Natural killer cell treated with Interleukin-12 subunit alpha and Interleukin-12 subunit beta and Interleukin-15 and Interleukin-18, amount 100 ng/mL, for 72 hours (primary cell): ENCODE results near the gene ACOX3. TPM values are rescaled to one million over a fixed set of nuclear protein-coding genes. Genes with fewer than 3 reads are reported as not detected.

Experiments used
- ATAC-seq, 2 donors: fragments of 150-1000 bp; cut with Tn5 transposase in 1 of 2; sonication (Bioruptor Pico), chemical (Tn5 transposase) in 1 of 2; 2 replicates each; pipeline ENCODE4 v1.10.0; 2021
- DNase-seq: peaks from one replicate; pipeline ENCODE4 v3.0.0; 2022; ENCODE audit warnings: low spot score
- H3K27ac Mint-ChIP-seq, 2 donors: 1 replicate in 1 of 2; 2 replicates in 1 of 2; pipeline ENCODE4 v1.8.0; 2022; ENCODE audit warnings: mixed read lengths in 2 of 2, mild to moderate bottlenecking in 1 of 2, moderate library complexity in 1 of 2
- H3K27me3 Mint-ChIP-seq, 2 donors: 1 replicate in 1 of 2; 2 replicates in 1 of 2; pipeline ENCODE4 v1.8.0; 2022; ENCODE audit warnings: mixed read lengths in 2 of 2
- H3K36me3 Mint-ChIP-seq: one replicate; pipeline ENCODE4 v1.8.0; 2022; ENCODE audit warnings: mixed read lengths
- H3K4me1 Mint-ChIP-seq, 2 donors: 1 replicate in 1 of 2; 2 replicates in 1 of 2; pipeline ENCODE4 v1.8.0; 2022; ENCODE audit warnings: low read depth in 2 of 2, mixed read lengths in 2 of 2, mild to moderate bottlenecking in 1 of 2
- H3K4me3 Mint-ChIP-seq: one replicate; pipeline ENCODE4 v1.8.0; 2022; ENCODE audit warnings: mixed read lengths
- H3K9me3 Mint-ChIP-seq: 2 replicates; pipeline ENCODE4 v1.8.0; 2022; ENCODE audit warnings: mixed read lengths
- total RNA-seq, 2 donors: library from RNA; stranded (reverse); gene quantifications; one replicate each; pipeline ENCODE4 v1.2.3, GENCODE V29; 2022

Gene ACOX3
- total RNA-seq, 2 donors from 2014 or later, result 19.9 to 22.2 TPM

GRCh38 chr4:8457646-8458252 lies 17.2 kb upstream of the ACOX3 start:
- Mint-ChIP-seq H3K27me3 (no peaks in the 10 kb centered on the region), H3K4me3 (no peak overlapping the region), H3K27ac (no peak overlapping the region), H3K9me3 (no peaks in the 10 kb centered on the region), H3K4me1 (peaks cover 0 to 3% of the 10 kb centered on the region in 2 donors), H3K36me3 (peaks cover 17% of the 10 kb centered on the region)
- no peak for ATAC-seq
- no peak for DNase-seq

- Mint-ChIP-seq H3K4me1 (peaks cover 0 to 3% of the 10 kb centered on the region in 2 donors), H3K9me3 (no peaks in the 10 kb centered on the region), H3K27me3 (no peaks in the 10 kb centered on the region), H3K36me3 (peaks cover 24% of the 10 kb centered on the region), H3K27ac (no peak overlapping the region), H3K4me3 (no peak overlapping the region)
- DNase-seq (no peak), ATAC-seq (no peak)
Observed at GRCh38 chr4:8453957-8454356, 13.4 kb upstream of the ACOX3 start.

- Mint-ChIP-seq H3K27me3 (no peaks in the 10 kb centered on the region), H3K4me3 (no peak overlapping the region), H3K36me3 (peaks cover 13% of the 10 kb centered on the region), H3K27ac (no peak overlapping the region), H3K9me3 (no peaks in the 10 kb centered on the region), H3K4me1 (peaks cover 0 to 8% of the 10 kb centered on the region in 2 donors)
- peak; percentile 3 for DNase-seq
- no peak for ATAC-seq
Observed at GRCh38 chr4:8451440-8452182, 11.1 kb upstream of the ACOX3 start.

GRCh38 chr4:8446122-8446521 lies 5.6 kb upstream of the ACOX3 start:
- Mint-ChIP-seq H3K9me3 (no peaks in the 10 kb centered on the region), H3K36me3 (no peaks in the 10 kb centered on the region), H3K4me1 (peaks cover 27 to 32% of the 10 kb centered on the region in 2 donors), H3K27ac (no peak overlapping the region), H3K27me3 (no peaks in the 10 kb centered on the region), H3K4me3 (no peak overlapping the region)
- no peak for ATAC-seq
- DNase-seq, result no peak

- H3K4me3 Mint-ChIP-seq, result no peak overlapping the region
- H3K27ac Mint-ChIP-seq, result no peak overlapping the region
- no peaks in the 10 kb centered on the region for H3K27me3 Mint-ChIP-seq
- peak; percentile 8 for DNase-seq
- H3K4me1 Mint-ChIP-seq, result peaks cover 45 to 48% of the 10 kb centered on the region in 2 donors
- ATAC-seq, result no peak
- H3K9me3 Mint-ChIP-seq, result no peaks in the 10 kb centered on the region
- H3K36me3 Mint-ChIP-seq, result peaks cover 6% of the 10 kb centered on the region
Observed at GRCh38 chr4:8443801-8444200, 3.3 kb upstream of the ACOX3 start.

GRCh38 chr4:8442596-8443358 lies 2.3 kb upstream of the ACOX3 start:
- H3K4me3 Mint-ChIP-seq, result peak overlapping the region; percentile 99
- H3K27ac Mint-ChIP-seq, result peak overlapping the region; percentile 22 to 35
- peaks cover 45 to 47% of the 10 kb centered on the region in 2 donors for H3K4me1 Mint-ChIP-seq
- H3K36me3 Mint-ChIP-seq, result peaks cover 6% of the 10 kb centered on the region
- ATAC-seq (no peak), DNase-seq (peak; percentile 28)
- no peaks in the 10 kb centered on the region for H3K9me3 Mint-ChIP-seq
- no peaks in the 10 kb centered on the region for H3K27me3 Mint-ChIP-seq

- DNase-seq (peak; percentile 12), ATAC-seq (no peak)
- H3K27me3 Mint-ChIP-seq, result no peaks in the 10 kb centered on the region
- peaks cover 6% of the 10 kb centered on the region for H3K36me3 Mint-ChIP-seq
- H3K4me1 Mint-ChIP-seq, result peaks cover 53 to 54% of the 10 kb centered on the region in 2 donors
- peak overlapping the region; percentile 99 for H3K4me3 Mint-ChIP-seq
- no peaks in the 10 kb centered on the region for H3K9me3 Mint-ChIP-seq
- peak overlapping the region; percentile 99 to 100 for H3K27ac Mint-ChIP-seq
Observed at GRCh38 chr4:8441499-8442091, 1.1 kb upstream of the ACOX3 start.

- H3K27me3 Mint-ChIP-seq, result no peaks in the 10 kb centered on the region
- peak overlapping the region; percentile 99 for H3K4me3 Mint-ChIP-seq
- peaks cover 6% of the 10 kb centered on the region for H3K36me3 Mint-ChIP-seq
- no peaks in the 10 kb centered on the region for H3K9me3 Mint-ChIP-seq
- DNase-seq (peak; percentile 61), ATAC-seq (peak; percentile 62 to 73)
- peaks cover 53 to 66% of the 10 kb centered on the region in 2 donors for H3K4me1 Mint-ChIP-seq
- H3K27ac Mint-ChIP-seq, result peak overlapping the region; percentile 99 to 100
Observed at GRCh38 chr4:8439914-8440491, 520 bp downstream of the ACOX3 start.

- H3K9me3 Mint-ChIP-seq, result no peaks in the 10 kb centered on the region
Observed at GRCh38 chr4:8439168-8439567, 1.4 kb downstream of the ACOX3 start.

GRCh38 chr4:8438743-8439142 lies 1.8 kb downstream of the ACOX3 start:
- ATAC-seq (no peak), DNase-seq (no peak)
- Mint-ChIP-seq H3K4me1 (peaks cover 57 to 73% of the 10 kb centered on the region in 2 donors), H3K27me3 (no peaks in the 10 kb centered on the region), H3K4me3 (peak overlapping the region; percentile 99), H3K36me3 (peaks cover 6% of the 10 kb centered on the region), H3K9me3 (no peaks in the 10 kb centered on the region), H3K27ac (peak overlapping the region; percentile 99 to 100)

More at GRCh38 chr4:8439168-8439567, 1.4 kb downstream of the ACOX3 start:
- H3K4me3 Mint-ChIP-seq, result peak overlapping the region; percentile 99
- H3K27me3 Mint-ChIP-seq, result no peaks in the 10 kb centered on the region
- H3K36me3 Mint-ChIP-seq, result peaks cover 6% of the 10 kb centered on the region
- peak overlapping the region; percentile 99 to 100 for H3K27ac Mint-ChIP-seq
- peaks cover 57 to 74% of the 10 kb centered on the region in 2 donors for H3K4me1 Mint-ChIP-seq
- DNase-seq, result no peak
- no peak for ATAC-seq

- Mint-ChIP-seq H3K36me3 (peaks cover 6% of the 10 kb centered on the region), H3K4me3 (no peak overlapping the region), H3K9me3 (no peaks in the 10 kb centered on the region), H3K27ac (no peak overlapping the region), H3K4me1 (peaks cover 52 to 58% of the 10 kb centered on the region in 2 donors), H3K27me3 (no peaks in the 10 kb centered on the region)
- DNase-seq (peak; percentile 42), ATAC-seq (no peak)
Observed at GRCh38 chr4:8437281-8437680, 3.2 kb downstream of the ACOX3 start.

- H3K36me3 Mint-ChIP-seq, result peaks cover 6% of the 10 kb centered on the region
- DNase-seq (peak; percentile 48), ATAC-seq (peak in 1 of 2 donors; percentile 35)
- H3K9me3 Mint-ChIP-seq, result no peaks in the 10 kb centered on the region
- H3K4me3 Mint-ChIP-seq, result peak overlapping the region; percentile 79
- no peaks in the 10 kb centered on the region for H3K27me3 Mint-ChIP-seq
- H3K27ac Mint-ChIP-seq, result peak overlapping the region; percentile 71 to 87
- H3K4me1 Mint-ChIP-seq, result peaks cover 41 to 46% of the 10 kb centered on the region in 2 donors
Observed at GRCh38 chr4:8435656-8436121, 4.8 kb downstream of the ACOX3 start.
